GM18498 (cell line): ENCODE measurements around the gene NCLN.

Source experiments
- ATAC-seq: cut with Tn5 transposase; IDR thresholded peaks from one replicate; pipeline ENCODE4 v1.9.1; 2021; ENCODE audit warnings: mild to moderate bottlenecking, moderate library complexity; ENCODE audit not compliant: unreplicated experiment

The NCLN gene

GRCh38 chr19:3253270-3253669 lies 67.5 kb downstream of the NCLN start:
- no peak for ATAC-seq

- no peak for ATAC-seq
Observed at GRCh38 chr19:3254520-3254919, 68.8 kb downstream of the NCLN start.

- ATAC-seq = no peak
Observed at GRCh38 chr19:3257071-3257470, 71.3 kb downstream of the NCLN start.
